Stimulated activated naive CD4-positive, alpha-beta T cell treated with Interleukin-2 at 50 U/mL for 16 hours (primary cell): Measurements from ENCODE around the gene BRCA1.

ENCODE experiments used
- DNase-seq: peaks from one replicate; lab custom pipeline; 2025; lab: John Stamatoyannopoulos, UW

Gene BRCA1

DNA sequence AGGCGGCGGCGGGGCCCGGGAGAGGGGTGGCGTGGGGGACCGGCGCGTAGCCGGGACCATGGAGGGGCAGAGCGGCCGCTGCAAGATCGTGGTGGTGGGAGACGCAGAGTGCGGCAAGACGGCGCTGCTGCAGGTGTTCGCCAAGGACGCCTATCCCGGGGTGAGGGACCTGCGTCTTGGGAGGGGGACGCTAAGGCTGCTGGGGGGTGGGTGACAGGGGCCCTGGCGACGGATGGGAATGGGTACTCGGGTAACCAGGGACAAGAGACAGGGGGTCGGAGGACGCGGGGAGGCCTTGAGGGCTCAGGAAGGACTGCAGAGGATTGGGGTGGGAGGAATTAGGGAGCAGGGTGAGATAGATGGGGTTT lies 99.9 kb downstream of the BRCA1 start:
- DNase-seq = no peak

DNA sequence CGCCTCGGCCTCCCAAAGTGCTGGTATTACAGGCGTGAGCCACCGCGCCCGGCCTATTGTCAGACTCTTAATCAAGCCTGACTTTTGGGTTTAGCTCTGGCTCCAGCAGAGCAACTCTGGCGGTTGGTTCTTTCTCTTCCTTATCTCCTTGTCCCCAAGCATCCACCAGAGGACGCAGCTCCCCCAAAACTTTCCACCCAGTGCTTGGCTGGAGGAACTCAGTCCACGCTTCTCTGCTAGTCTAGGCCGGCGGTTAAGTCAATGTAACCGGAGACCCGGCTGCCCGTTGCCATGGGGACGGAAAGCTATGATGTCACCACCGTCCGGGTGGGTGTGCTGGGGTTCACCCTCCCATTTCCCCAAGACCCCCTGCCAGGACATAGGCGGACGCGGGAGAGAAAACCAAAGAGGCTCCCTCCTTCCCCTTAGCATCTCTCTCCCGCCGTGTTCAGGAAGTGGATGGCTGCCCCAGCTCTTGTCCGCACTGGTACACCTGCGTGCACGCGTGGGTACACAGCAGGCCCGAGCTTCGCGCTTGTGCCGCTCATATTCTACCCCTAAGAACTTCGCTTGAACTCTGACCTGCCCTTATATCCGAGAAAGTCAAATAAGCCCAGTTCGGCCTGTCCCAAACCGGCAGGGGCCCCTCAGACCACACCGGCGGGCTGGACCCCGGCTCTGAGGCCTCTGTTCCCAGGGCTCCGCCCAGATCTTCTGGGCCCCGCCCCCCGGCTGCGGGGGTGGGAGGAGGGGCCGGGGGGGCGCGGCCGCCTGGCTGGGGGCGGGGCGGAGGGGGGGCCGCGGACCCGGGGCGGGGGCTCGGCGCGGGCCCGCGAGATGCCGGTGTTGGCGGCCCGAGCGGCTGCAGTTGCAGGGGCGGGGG lies 100.5 kb downstream of the BRCA1 start, which contains the start of gene RND2:
Gene RND2 (plus strand): TSS at position 825 of the 883 bp plus-strand sequence. CDS start 117 bp downstream, outside the sequence.
- peak; percentile 75 for DNase-seq

DNA sequence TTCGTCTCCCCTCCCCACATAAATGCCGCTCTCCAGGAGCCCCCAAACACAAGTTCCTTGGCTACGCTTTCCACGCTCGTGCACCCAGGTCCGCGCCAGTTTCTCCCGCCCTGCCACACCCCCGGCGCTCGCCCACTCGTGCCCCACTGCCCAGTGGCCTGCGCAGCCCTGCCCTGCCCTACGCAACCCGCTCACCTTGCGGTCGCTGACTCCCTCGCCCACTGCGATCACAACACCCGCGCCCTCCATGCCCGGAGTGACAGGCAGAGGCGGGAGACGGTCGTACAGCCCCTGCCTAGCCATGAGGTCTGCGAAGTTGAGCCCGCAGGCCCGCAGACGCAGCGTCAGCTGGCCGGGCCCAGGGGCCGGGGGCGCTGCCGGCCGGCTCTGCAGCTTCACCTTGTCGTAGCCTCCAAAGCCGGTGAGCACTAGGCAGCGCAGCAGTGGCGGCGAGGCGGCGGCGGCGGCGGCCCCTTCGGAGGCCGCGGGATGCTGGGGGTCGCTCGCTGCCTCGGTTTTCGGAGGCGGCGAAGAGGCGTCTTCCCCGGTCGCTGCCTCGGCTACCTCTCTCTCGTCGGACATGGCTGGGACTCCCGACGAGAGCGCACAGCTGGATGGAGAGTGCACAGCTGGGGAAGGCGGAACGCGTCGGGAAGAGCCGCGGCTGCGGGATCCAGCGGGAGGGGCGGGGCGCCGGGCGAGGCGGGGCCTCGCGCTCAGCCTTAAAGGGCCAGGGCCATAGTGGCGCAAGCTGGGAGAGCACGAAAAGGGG lies 103.2 kb downstream of the BRCA1 start, which contains the start of gene VAT1:
Gene VAT1 (minus strand): TSS at position 645 of the 772 bp plus-strand sequence. CDS start 63 bp downstream, at position 582.
- DNase-seq = peak; percentile 61

DNA sequence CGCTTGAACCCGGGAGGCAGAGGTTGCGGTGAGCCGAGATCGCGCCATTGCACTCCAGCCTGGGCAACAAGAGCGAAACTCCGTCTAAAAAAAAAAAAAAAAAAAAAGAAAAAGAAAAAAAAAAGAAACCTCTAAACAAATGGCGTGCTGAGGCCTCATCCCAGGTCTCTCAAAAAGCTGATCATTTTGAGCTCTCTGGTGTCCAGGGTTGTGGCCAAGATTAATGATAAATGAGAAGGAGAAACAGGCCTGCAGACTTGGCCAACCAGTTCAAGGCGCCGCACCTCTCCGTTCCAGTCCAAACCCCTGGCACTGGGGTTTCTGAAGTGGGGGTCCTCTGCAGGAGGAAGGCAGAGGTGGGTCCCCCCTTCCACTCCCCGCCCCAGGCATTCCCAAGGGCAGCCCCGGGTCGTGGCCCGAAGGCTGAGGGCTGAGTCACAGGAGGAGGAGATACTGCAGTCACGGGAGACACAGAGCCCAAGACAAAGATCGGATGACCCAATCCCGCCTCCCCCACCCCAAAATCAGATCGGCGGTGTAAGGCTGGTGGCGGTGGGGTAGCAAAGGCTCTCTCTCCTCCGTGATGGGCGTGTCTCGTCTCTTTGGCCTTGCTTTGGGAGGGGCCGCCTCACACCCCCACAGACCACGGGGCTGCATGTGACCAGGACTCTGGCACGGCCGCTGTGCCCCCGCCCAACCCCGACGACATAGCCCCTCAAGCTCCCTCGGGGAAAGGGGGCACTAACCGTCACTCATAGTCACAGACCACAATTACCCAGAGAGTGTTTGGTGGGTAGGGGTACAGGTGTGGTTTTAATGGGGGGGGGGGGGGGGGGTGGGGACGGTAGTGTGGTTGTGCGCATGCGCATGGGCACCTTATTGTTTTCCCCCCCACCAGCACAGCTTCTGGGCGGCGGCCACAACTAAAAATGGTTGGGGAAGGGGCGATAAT lies 104.1 kb downstream of the BRCA1 start:
- DNase-seq = peak; percentile 48

DNA sequence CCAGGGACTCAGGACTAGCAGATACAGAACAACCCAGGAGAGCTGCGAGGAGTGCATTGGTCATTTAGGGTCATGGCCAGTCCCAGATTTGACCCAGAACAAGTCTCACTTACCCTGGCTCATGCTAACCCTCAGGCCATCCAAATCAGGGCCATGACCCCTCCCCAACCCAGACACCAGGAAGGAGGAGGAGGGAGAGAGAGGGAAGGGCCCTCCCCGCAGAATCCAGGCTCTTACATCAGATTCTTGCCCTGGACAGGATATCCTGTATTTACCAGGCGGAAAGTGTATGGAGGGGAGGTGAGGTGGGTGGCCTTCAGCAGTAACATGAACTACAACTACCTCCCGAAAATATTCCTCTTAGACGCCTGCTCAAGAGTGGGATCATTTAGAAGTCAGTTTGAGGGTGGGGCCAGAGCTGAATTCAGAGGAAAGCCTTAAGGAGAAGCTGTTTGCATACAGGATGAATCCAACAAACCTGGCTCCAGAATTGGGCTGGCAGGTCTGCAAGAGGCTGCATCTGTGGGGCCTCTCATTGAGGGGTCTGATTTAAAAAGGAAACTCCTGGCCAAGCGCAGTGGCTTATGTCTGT lies 105.0 kb downstream of the BRCA1 start:
- DNase-seq = no peak

DNA sequence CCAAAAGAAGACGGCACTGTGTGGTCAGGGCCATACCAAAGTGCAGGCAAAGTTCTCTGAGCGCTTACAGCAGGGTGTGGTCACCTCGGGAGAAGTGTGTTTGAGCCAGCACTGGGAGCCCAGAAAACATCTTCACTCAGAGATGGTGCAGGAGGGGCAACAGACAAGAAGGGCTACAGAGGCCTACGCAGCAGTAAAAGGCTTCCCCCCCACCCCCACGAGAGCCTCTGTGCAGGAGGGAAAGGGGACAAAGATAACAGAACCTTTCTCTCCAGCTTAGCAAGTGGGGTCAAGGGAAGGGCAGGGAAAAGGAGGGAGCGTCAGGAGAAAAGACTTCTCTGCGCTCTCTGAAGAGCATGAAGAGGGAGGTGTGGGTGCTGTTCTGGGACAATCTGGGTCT lies 105.7 kb downstream of the BRCA1 start:
- no peak for DNase-seq

DNA sequence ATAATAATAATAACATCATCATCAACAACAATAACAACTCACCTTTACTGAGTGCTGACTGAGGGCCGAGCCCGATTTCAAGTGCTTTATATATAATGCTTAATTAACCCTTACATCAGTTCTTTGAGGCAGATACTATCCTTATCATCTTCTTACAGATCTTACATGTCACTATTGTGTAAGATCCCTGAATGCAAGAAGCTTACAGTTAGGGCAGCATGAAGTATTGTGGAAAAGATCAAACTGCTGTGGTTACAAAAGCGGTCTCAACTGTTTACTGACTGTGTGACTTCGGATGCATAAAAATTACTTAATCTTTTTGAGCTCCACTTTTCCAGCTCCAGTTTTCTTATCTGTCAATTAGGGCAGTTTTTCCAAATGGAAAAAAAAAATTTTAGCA lies 106.2 kb downstream of the BRCA1 start:
- DNase-seq = no peak

DNA sequence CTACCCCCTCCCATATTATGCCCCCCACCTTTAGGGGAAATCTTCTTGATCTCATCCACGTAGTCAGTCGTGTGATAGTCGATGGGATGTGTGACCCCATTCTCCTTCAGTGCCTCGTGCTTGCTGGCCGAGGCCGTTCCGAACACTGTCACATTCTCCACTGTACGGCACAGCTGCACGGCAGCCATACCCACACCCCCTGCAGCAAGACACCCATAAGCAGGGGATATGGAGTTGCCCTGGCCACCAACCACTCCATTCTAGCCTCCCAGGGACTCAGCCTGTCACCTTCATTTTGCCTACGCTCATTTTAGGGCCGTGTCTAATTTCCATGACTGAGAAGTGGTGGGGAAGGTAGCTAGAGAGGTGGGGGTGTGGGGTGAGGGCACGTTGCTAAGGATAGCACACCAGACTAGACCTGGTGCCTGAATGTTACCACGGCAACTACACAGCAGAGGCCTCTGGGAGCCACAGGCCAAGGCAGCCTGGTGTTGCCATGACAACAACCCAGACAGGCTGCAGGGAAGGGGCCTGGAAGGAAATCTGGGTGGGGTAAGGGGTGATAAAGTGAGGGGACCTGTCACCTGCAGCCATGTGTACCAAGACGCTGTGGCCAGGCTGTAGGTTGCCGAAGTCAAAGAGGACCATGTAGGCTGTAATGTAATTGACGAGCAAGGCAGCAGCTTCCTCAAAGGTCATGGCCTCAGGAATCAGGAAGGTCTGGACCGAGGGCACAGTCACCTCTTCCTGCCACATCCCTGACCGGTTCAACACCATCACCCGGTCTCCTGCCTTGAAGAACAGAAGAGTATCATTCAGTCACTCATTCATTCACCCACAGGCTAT lies 106.9 kb downstream of the BRCA1 start:
- peak; percentile 10 for DNase-seq

DNA sequence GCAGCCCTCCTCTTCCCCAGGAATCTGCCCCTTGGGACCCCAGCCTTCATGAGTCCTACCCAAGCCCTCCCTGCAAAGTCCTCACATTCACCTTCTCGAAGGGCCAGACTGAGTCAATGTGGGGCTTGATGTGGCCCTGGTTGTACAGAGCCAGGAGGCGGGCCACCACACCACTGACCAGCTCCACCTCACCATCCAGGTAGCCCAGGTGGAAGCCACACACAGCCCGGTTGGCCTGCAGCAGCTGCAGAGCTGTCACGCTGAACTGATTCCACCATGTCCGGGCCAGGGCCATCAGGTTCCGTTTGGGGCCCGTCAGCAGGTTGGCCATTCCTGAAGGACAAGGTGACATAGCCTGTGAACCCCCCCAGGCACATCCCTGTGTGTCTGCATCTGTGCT lies 108.9 kb downstream of the BRCA1 start:
- DNase-seq = no peak

DNA sequence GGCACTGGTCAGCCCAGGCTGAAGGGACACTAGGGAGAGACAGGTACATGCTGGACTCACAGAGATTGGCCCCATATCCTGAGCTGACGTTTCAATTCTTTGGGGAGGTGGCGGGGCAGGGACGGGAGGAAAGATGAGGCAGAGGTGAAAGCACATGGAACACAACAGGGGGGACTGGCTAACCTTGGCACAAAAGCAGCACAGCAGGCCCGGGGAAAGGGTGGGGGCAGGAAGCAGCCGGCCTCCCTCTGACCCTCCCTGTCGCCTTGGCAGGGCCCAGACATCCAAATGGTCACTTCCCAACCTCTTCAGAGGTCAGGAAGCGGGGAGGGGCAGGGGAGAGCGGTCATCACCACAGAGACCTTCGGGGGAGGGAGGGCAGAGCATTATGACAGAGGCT lies 109.6 kb downstream of the BRCA1 start:
- DNase-seq = no peak

DNA sequence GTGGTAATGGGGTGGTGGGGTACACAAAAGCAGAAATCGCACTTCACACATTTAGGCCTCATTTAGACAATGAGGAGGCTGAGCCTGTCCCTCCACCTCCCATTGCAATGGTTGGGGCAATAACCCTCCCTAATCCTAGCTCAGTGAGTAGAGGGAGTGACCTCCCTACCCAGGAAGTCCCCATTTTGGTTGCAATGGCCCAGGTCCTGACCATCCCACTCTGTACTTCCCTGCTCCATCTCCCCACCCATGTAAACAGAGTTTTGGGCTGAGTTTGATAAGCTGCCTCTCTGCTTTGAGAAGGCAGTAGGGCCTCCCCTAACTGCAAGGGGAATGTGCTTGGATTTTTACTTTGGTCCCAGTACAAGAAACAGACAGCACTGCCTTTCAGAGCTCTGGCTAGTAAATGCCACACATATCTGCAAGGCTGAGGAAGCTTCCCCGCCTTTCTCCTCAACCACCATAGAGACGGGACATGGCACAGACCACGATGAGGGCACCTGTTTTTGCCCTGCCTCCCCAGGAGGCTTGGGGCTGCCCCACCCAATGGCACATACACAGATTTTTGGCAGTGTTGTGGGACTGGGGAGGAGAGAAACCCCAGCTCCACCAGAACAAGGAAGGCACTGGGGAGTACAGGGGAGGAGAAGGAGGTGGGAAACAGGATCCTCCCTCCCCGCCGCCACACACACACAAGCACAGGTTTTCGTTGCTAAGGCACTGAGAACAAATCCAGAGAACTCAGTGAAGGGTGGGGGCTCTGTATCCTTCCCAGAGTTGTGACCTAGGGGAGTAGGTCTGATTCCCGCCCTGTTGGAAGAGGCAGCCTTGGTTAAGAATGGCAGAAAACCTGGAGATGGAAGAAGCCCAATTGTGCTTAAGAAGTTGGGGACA lies 110.3 kb downstream of the BRCA1 start:
- DNase-seq = no peak

DNA sequence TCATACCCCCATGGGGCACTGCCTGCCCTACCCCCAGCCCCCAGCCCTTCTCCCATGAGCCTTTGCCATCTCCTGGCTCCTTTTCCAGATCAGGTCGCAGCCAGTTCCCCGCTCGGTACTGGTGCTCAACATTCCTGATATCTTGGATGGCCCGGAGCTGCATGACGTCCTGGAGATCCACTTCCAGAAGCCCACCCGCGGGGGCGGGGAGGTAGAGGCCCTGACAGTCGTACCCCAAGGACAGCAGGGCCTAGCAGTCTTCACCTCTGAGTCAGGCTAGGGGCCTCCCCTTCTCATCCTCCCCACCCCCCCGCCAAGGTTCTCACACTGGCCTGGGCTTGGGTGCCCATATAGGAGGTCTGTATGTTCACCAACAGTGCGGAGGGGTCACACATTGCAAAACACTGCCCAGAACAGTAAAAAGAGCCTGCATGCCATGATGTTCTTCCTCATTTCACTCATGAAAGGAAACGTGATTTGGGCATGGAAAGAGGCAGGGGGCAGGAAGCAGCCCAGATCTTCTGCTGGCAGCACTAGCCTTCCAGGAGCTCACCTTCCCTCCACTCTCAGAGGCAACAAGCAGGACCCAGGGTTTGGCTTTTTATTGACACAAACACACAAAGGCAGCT lies 111.0 kb downstream of the BRCA1 start:
- no peak for DNase-seq

DNA sequence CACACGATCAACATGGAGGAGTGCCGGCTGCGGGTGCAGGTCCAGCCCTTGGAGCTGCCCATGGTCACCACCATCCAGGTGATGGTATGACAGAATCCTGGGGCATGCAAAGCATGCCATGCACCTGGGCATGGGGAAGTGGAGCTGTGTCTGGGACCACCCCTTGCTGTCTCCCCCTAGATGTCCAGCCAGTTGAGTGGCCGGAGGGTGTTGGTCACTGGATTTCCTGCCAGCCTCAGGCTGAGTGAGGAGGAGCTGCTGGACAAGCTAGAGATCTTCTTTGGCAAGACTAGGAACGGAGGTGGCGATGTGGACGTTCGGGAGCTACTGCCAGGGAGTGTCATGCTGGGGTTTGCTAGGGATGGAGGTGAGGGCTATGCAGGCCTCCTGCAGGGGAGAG lies 111.9 kb downstream of the BRCA1 start:
- no peak for DNase-seq

DNA sequence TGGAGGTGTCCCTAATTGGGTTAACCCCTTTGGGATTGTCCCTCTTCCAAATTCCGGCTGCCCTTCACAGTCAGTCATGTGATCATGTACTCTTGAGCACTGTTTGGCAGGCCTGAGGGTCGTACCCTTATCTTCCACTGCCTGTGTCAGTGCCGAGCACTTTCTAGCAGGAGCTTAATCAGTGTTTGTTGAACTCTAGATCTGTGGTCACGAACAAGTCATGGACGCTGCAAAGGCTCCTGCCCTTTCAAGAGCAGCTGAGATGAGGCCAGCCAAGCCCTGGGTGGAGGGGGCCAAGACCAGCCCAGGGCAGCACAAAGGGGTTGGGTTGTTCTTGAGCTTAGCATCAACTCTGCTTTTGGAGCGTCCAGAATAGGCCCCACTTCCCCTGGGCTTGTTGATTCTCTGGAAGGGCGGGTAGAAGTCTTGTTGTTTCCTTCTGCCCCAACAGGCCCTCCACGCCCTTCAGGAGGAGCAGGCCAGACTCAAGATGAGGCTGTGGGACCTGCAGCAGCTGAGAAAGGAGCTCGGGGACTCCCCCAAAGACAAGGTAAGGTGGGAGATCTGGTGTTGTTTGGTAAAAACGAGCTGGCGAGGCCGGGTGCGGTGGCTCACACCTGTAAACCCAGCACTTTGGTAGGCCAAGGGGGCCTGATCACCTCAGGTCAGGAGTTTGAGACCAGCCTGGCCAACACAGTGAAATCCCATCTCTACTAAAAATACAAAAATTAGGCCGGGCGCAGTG lies 113.3 kb downstream of the BRCA1 start:
- no peak for DNase-seq

DNA sequence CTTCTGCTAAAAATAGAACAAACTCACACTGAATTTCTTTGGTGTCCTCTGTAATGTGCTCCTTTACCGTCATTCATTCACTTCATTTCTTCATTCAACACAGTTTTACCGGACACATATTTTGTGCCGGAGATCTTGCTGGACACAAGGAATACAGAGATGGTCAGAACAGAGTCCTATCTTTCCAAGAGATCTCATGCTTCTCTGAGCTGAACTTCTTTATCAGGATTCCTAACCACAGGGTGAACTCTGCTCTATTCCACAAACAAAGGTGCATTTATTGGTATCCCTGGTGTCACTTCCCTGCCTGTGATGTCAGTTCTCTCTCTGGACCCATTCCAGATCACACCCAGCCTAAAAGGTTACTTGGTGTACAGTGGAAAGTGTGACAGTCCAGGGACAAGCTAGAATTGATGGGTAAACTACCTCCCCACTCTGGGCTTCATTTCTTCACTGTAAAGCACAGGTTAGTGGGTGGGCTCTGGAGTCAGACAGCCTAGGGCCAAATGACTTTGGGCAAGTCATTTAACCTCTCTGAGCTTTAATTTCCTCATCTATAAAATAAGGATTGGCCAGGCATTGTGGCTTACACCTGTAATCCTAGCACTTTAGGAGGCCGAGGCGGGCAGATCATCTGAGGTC lies 114.4 kb downstream of the BRCA1 start:
- no peak for DNase-seq

DNA sequence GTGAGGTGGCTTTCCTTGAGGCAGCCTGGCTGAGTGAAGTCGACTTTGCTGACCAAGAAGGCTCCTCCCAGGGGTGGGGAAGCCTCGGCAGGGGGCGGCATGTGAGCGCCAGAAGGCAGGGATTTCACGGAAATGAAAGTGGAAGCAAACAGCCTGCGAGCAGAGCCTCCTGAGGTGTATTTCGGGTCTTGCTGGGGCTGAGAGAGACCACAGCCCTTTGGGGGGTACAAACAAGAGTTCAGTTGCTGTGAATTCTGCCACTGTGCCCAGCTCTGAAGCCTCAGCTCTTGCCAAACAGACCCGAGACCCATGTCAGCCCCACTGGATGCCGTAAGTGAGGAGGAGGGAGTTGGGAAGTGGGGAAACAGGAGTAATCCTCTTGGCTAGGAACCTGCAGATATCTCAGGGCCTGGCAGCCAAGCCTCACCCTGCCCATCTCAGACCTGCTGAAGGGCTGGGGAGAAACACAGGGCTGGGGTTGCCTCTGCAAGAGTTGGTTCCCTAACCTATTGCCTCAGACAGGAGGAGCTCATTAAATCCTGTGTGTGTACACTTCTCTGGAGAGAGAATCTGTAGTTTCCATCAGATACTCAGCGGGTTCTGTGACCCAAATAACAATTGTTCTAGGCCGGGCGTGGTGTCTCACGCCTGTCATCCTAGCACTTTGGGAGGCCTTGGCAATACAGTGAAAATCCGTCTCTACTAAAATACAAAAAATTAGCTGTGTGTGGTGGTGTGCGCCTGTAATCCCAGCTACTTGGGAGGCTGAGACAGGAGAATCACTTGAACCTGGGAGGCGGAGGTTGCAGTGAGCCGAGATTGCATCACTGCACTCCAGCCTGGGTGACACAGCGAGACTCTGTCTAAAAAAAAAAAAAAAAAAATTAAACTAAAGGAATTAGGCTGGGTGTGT lies 118.3 kb downstream of the BRCA1 start, which contains the start of gene IFI35:
Gene IFI35 (plus strand): TSS at position 146 of the 913 bp plus-strand sequence. CDS start 164 bp downstream, at position 310.
- DNase-seq = peak; percentile 83
